GM10847 (cell line): ENCODE data around the gene PYGB.

Source experiments
- POLR2A ChIP-seq: IDR thresholded peaks from 2 replicates; pipeline ENCODE4 v1.6.1; 2011; ENCODE audit not compliant: insufficient read length; ENCODE audit errors: extremely low read depth

Gene PYGB

GRCh38 chr20:25288291-25289181 lies 40.7 kb downstream of the PYGB start:
- no peak for TF ChIP-seq POLR2A

GRCh38 chr20:25289886-25290597 lies 42.2 kb downstream of the PYGB start:
- no peak for TF ChIP-seq POLR2A

DNA sequence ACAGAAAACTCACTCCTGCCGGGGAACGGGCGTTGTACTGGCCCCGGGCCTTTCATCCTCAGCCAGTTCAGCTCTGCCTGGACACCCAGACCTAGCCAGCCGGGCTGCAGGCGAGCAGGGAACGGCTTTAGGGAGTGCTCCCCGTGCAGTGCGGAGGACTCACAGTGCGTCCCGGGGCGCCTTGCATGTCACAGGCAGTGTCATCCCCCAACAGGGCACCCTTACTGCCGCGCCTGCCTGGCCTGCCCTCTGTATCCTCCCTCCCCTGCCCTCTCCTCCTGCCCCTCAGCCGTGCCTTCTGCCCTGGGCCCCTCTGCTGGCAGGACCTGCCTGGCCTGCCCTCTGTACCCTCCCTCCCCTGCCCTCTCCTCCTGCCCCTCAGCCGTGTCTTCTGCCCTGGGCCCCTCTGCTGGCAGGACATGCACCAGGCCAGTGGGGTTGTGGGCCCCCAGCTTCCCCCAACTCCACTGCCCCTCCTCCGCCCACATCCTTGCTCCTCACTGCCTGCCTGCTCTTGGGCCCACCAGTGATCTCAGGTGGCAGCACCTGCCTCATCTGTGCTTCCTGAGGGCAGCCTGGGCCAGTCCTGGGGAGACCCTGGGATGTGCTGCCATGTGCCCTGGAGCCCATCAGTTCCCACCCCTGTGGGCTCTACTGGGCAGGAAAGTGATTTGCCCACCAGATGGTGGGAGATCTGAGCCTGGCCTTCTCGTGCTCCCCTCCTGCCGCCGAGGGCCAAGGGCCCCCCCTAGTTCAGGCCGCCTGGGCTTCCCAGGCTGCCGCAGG lies 43.0 kb downstream of the PYGB start:
- TF ChIP-seq POLR2A = no peak

DNA sequence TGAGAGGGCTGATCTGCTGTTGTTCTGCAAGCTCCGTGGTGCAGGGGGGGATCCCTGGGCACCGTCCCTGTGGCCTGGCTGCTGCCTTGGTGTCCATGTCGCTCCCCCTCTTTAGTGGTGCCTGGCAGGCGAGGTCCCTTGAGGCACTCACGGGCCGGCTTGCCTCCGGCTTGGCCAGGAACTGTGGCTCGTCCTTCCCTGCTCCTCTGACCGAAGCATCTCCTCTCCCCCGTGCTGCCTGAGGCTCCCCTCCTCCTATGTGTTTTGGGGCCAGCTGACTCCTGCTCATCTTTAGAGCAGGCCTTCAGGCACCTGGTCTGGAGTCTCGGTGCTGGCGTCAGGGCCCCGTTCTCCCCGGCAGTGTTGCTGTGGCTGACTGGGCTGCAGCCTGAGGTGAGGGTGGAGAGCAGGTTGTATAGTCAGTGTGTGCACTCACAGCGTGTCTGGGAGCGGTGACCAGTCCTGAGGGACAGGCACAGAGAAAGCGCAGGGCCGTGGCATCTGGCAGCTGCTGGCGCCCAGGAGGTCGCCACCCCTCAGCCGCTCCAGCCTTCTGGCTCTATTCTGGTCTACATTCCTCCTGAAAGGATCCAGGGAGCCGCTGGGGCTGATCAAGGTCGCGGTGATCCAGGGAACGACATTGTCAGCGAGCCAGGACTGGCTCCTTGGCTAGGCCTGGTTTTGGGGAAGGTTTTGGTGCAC lies 43.7 kb downstream of the PYGB start:
- TF ChIP-seq POLR2A = no peak

GRCh38 chr20:25292176-25292891 lies 44.4 kb downstream of the PYGB start:
- no peak for TF ChIP-seq POLR2A

DNA sequence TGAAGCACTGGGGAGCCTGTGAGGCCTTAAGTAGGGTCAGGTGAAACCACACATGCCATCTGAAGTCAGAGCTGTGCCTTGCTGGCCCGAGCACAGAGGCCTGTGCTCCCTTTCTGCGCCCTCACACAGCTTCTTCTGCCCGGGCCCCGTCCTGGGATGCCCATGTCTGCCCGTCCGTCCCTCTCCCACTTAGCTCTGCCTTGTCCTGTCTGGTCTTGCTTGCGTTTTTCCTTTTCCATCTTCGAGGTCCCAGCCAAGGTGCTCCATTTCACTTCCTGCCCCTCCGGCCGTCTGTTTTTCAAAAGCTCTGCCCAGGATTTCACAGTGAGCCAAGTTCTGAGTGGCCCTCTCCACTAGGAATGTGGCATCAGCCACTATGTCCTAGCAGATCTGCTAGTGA lies 45.6 kb downstream of the PYGB start:
- no peak for TF ChIP-seq POLR2A

GRCh38 chr20:25293910-25294458 lies 46.1 kb downstream of the PYGB start:
- no peak for TF ChIP-seq POLR2A

- TF ChIP-seq POLR2A = no peak
These were observed 46.8 kb downstream of the PYGB start for GRCh38 chr20:25294459-25295385.

GRCh38 chr20:25295386-25296093 lies 47.7 kb downstream of the PYGB start:
- TF ChIP-seq POLR2A = no peak

DNA sequence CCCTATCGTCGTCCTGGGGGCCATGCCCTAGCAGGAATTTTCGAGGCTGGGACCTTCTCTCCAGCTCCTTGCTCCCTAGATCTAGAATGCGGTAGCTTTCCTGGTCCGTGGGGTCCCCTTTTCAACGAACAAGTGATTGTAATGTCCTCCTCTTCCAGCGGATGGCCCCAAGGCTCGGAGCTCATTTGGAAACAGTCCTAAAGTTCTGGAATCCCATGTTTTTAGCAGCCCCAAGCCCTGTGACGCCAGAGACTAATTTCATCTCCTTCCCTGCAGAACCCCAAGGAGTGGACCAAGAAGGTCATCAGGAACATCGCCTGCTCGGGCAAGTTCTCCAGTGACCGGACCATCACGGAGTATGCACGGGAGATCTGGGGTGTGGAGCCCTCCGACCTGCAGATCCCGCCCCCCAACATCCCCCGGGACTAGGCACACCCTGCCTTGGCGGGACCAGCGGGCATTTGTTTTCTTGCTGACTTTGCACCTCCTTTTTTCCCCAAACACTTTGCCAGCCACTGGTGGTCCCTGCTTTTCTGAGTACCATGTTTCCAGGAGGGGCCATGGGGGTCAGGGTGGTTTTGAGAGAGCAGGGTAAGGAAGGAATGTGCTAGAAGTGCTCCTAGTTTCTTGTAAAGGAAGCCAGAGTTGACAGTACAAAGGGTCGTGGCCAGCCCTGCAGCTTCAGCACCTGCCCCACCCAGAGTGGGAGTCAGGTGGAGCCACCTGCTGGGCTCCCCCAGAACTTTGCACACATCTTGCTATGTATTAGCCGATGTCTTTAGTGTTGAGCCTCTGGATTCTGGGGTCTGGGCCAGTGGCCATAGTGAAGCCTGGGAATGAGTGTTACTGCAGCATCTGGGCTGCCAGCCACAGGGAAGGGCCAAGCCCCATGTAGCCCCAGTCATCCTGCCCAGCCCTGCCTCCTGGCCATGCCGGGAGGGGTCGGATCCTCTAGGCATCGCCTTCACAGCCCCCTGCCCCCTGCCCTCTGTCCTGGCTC lies 48.5 kb downstream of the PYGB start:
- no peak for TF ChIP-seq POLR2A

DNA sequence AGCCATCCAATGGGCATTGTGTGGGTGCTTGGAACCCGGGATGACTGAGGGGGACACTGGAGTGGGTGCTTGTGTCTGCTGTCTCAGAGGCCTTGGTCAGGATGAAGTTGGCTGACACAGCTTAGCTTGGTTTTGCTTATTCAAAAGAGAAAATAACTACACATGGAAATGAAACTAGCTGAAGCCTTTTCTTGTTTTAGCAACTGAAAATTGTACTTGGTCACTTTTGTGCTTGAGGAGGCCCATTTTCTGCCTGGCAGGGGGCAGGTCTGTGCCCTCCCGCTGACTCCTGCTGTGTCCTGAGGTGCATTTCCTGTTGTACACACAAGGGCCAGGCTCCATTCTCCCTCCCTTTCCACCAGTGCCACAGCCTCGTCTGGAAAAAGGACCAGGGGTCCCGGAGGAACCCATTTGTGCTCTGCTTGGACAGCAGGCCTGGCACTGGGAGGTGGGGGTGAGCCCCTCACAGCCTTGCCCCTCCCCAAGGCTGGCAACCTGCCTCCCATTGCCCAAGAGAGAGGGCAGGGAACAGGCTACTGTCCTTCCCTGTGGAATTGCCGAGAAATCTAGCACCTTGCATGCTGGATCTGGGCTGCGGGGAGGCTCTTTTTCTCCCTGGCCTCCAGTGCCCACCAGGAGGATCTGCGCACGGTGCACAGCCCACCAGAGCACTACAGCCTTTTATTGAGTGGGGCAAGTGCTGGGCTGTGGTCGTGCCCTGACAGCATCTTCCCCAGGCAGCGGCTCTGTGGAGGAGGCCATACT lies 49.4 kb downstream of the PYGB start:
- no peak for TF ChIP-seq POLR2A

DNA sequence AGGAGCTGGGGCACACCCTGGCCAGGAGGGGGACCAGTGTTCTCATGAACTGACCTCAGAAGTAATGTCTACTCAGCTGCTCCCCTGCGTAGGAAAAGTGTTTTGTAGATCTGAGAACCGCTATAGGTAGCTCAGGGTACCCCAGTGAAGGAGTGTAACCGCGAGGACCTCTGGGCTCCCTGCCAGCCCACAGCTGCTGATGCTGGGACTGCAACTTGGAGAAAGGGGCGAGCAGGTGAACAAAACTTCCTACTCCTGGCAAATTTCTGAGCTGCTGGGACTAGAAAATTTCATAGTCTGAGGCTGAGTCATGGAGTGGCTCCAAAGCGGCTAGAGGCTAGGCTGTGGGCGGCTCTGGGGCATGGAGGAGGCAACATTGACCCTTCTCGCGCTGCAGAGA lies 51.9 kb downstream of the PYGB start:
- TF ChIP-seq POLR2A = no peak
